ENCODE data around the gene TMEM117.

- no peak for TF ChIP-seq CTCF (IDR thresholded peaks at IDR 0.05)
- TF ChIP-seq EZH2 (IDR thresholded peaks at IDR 0.05; ENCODE audit: borderline replicate concordance, insufficient read depth, low read depth, low read length, poor library complexity, severe bottlenecking) = no peak
These were observed 387.9 kb downstream of the TMEM117 start for GRCh38 chr12:44223736-44224135.

Measured in B cell (primary cell).